Pancreas (tissue), 10 donors: ENCODE measurements around the gene CARF. TPM values are rescaled to one million over a fixed set of nuclear protein-coding genes. Genes with fewer than 3 reads are reported as not detected.

Experiments
- ATAC-seq, 4 donors: fragments of 200-7000 bp; cut with Tn5 transposase; one replicate each; pipeline versions ENCODE4 v1.8.0 to v1.9.1; 2020; ENCODE audit warnings: mild to moderate bottlenecking in 4 of 4, moderate library complexity in 4 of 4
- DNase-seq, 6 donors: peaks; one replicate each; pipeline ENCODE4 v3.0.0-alpha.2; 2020
- FAIRE-seq: peaks from 2 replicates; lab custom pipeline; 2012; peaks lifted over from hg19 to GRCh38; lab: Jason Lieb, UNC
- H3K27ac ChIP-seq, 4 donors: fragments of 200-600 bp; sonication (generic); 1 replicate in 3 of 4; 2 replicates in 1 of 4; pipeline versions ENCODE4 v1.5.0 to v1.8.0; 2020
- H3K27me3 ChIP-seq, 4 donors: fragments of 200-600 bp; one replicate each; pipeline ENCODE4 v1.8.0; 2021
- H3K36me3 ChIP-seq, 3 donors: fragments of 200-600 bp; sonication (generic) in 1 of 3; one replicate each; pipeline versions ENCODE4 v1.5.0 to v1.8.0; 2020 to 2021
- H3K4me1 ChIP-seq, 3 donors: fragments of 200-600 bp; one replicate each; pipeline ENCODE4 v1.8.0; 2021
- H3K4me3 ChIP-seq, 4 donors: fragments of 200-600 bp; sonication (generic) in 2 of 4; one replicate each; pipeline versions ENCODE4 v1.5.0 to v1.8.0; 2020 to 2021
- H3K9me3 ChIP-seq, 4 donors: fragments of 200-600 bp; one replicate each; pipeline ENCODE4 v1.8.0; 2021
- WGBS, 2 donors: extraction: QIAGEN DNeasy Blood & Tissue Kit; methylation state at CpG; one replicate each; pipeline ENCODE4 v1.1.7; 2013; 5-methylcytosine and 5-hydroxymethylcytosine counted together
- intact Hi-C, 3 donors: fragments of 100-400 bp; cut with DNase I; formaldehyde crosslinking; loops; one replicate each; pipeline versions ENCODE4 v1.11.1 to v1.14.2; 2022
- polyA plus RNA-seq, 2 donors: library from polyadenylated mRNA; stranded (reverse); fragments of 200-250 nt; gene quantifications; one replicate each; pipeline ENCODE4 v1.2.3, GENCODE V29; 2013
- total RNA-seq, 6 donors: library from RNA; stranded (reverse); fragmentation: NEBNext Ultra II Directional in 4 of 6; extraction: Animal tissue kit (Norgen Biotek cat#: 25700) in 4 of 6; gene quantifications; one replicate each; pipeline versions ENCODE4 v1.2.1 to v1.2.4, GENCODE V29; 2021 to 2023
- TF ChIP-seq, protein P1 (sequence below), 4 donors: fragments of 200-600 bp; sonication (generic) in 3 of 4; IDR thresholded peaks; one replicate each; pipeline versions ENCODE4 v1.5.0 to v1.8.0; 2021; ENCODE audit warnings: antibody characterized with exemption in 4 of 4
- donor health status: healthy with polysubstance abuse.
- donor health status: DM: no; HTN: no; CAD: no; lungs with moderate emphysema.
- donor health status: DM: no; HTN: no; CAD: no.
- donor health status: control.
- donor health status: control.
- donor health status: Bipolar disorder and iron deficiency.
- donor health status: DM: yes; HTN: yes; CAD: no.
- donor health status: DM: no; HTN: no; CAD: no.
- donor health status: DM: no; HTN: no; CAD: no.
- donor health status: DM: yes; HTN: yes; CAD: no.

Gene CARF
- total and polyA plus RNA-seq, 8 donors, result 1.3 to 5.7 (median 4.3) TPM

DNA sequence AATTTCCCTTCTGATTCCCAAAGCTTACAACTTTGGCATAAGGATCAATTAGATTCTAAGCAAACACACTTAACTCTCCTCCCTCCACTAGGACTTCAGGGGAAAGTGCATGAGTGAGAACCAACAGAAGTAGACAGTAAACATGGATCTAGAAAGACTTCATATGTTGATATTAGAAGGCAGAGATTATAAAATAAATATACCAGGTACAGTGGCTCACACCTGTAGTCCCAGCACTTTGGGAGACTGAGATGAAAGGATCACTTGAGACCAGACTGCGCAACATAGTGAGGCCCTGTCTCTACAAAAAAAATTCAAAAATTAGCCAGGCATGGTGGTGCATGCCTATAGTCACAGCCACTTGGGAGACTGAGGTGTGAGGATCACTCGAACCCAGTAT lies 118.5 kb downstream of the CARF start:
- Histone ChIP-seq H3K4me3 (no peak overlapping the region), H3K4me1 (peaks cover 0 to 6% (median 0%) of the 10 kb centered on the region in 3 donors), H3K27ac (no peak overlapping the region), H3K27me3 (no peaks in the 10 kb centered on the region), H3K9me3 (no peaks in the 10 kb centered on the region), H3K36me3 (no peaks in the 10 kb centered on the region)
- 89 to 95% methylated on average over 2 of the region's 2 CpGs for WGBS, 2 donors
- DNase-seq (no peak), ATAC-seq (no peak), FAIRE-seq (no peak)
- TF ChIP-seq, protein P1, sequence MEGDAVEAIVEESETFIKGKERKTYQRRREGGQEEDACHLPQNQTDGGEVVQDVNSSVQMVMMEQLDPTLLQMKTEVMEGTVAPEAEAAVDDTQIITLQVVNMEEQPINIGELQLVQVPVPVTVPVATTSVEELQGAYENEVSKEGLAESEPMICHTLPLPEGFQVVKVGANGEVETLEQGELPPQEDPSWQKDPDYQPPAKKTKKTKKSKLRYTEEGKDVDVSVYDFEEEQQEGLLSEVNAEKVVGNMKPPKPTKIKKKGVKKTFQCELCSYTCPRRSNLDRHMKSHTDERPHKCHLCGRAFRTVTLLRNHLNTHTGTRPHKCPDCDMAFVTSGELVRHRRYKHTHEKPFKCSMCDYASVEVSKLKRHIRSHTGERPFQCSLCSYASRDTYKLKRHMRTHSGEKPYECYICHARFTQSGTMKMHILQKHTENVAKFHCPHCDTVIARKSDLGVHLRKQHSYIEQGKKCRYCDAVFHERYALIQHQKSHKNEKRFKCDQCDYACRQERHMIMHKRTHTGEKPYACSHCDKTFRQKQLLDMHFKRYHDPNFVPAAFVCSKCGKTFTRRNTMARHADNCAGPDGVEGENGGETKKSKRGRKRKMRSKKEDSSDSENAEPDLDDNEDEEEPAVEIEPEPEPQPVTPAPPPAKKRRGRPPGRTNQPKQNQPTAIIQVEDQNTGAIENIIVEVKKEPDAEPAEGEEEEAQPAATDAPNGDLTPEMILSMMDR (IDR thresholded peaks at IDR 0.05), result no peak
- intact Hi-C loops, result no loop called here

DNA sequence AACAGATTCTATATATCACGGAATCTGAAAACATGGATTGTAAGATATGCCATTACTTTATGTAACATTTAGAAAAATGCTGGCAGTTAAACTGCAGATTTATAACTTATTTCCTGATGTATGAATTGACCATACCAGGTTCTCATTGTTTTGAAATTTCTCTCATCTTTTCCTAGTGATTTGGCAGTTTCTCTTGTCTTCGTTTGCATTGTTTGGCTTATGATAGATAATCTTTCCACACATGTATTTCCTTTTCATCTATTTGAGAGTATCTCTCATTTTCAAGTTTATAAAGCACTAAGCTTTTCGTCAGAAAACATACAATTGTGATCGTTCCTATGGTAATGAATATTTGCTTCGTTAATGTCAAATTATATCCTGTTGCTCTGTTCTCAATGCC lies 118.9 kb downstream of the CARF start:
- DNase-seq (no peak), FAIRE-seq (no peak), ATAC-seq (no peak)
- Histone ChIP-seq H3K4me1 (peaks cover 0 to 6% (median 0%) of the 10 kb centered on the region in 3 donors), H3K4me3 (no peak overlapping the region), H3K36me3 (no peaks in the 10 kb centered on the region), H3K9me3 (no peaks in the 10 kb centered on the region), H3K27me3 (no peaks in the 10 kb centered on the region), H3K27ac (no peak overlapping the region)
- intact Hi-C loops, result no loop called here
- 83 to 86% methylated on average over 5 of the region's 5 CpGs for WGBS, 2 donors
- TF ChIP-seq, protein P1 (IDR thresholded peaks at IDR 0.05), result no peak

DNA sequence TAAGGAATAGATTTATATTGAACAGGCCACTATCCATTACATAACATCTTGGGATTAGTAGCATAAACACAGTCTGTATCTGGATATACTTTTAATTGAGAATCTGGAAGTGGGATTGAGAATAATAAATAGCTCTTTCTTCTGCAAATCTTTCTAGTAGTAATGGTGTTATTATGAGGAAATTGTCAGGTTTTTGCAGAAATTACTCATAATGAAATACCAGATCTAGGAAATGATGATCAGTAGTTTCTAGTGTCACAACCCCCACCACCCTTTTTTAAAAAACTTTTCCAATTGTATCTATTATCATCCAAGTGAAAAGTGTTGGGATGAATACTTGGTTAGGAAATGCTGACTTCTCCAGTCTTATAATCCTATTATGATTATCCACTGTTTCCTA lies 121.3 kb downstream of the CARF start:
- Histone ChIP-seq H3K4me3 (no peak overlapping the region), H3K36me3 (no peaks in the 10 kb centered on the region), H3K27ac (no peak overlapping the region), H3K9me3 (no peaks in the 10 kb centered on the region), H3K27me3 (no peaks in the 10 kb centered on the region), H3K4me1 (peaks cover 0 to 6% (median 0%) of the 10 kb centered on the region in 3 donors)
- ATAC-seq (no peak), DNase-seq (no peak), FAIRE-seq (no peak)
- intact Hi-C loops, result no loop called here
- TF ChIP-seq, protein P1 (IDR thresholded peaks at IDR 0.05), result no peak

DNA sequence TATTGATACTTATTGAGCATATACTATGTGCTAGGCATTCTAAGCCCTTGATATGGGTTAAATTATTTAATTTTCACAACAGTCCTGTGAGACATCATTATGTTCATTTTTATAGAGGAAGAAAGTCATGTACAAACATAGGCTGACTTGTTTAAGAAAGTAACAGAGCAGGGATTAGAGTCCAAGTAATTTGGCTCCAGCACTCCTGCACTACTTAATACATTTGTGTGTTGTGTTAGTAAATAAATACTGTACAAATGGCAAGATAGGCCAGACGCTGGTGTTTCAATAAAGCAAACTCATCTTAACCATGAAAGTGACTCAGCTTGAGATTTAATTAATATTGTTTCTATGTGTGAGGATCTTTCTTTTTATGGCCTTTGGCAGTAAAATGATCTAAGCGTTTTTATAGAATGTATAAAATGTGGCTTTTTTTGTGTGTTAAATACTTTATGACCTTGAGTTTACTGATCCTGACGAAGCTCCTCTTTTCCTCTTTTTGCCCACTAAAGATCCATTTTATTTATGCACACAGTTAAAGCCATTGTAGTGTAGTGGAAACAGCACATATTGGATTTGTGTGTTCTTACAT lies 123.9 kb downstream of the CARF start:
- H3K27ac ChIP-seq, result no peak overlapping the region
- H3K27me3 ChIP-seq, result no peaks in the 10 kb centered on the region
- WGBS, 2 donors, result 39 to 47% methylated on average over 3 of the region's 3 CpGs
- ATAC-seq (no peak), FAIRE-seq (no peak), DNase-seq (no peak)
- intact Hi-C loops, result no loop called here
- H3K36me3 ChIP-seq, result no peaks in the 10 kb centered on the region
- H3K4me1 ChIP-seq, result peaks cover 0 to under 1% (median 0%) of the 10 kb centered on the region in 3 donors
- TF ChIP-seq, protein P1 (IDR thresholded peaks at IDR 0.05), result no peak
- no peaks in the 10 kb centered on the region for H3K9me3 ChIP-seq
- no peak overlapping the region for H3K4me3 ChIP-seq

Other genes with a start within 250 kb of the CARF start
- 1 to 10 TPM; 2.7 to 4.6 (median 3.4) TPM for gene ICA1L, start 40.5 kb upstream of the CARF start, total RNA-seq
- gene ICA1L, start 40.5 kb upstream of the CARF start, polyA plus RNA-seq, result 1 to 10 TPM; 3.5 to 8.1 TPM
- gene WDR12, start 602 bp upstream of the CARF start, total RNA-seq, result 10 to 100 TPM in 4 of 6 donors, 1 to 10 TPM in 2; 5.4 to 17.5 (median 14.9) TPM
- 10 to 100 TPM; 10.7 to 15.0 TPM for gene WDR12, start 602 bp upstream of the CARF start, polyA plus RNA-seq
- 10 to 100 TPM; 11.4 to 27.2 (median 16.4) TPM for gene NBEAL1, start 102.6 kb downstream of the CARF start, total RNA-seq
- gene NBEAL1, start 102.6 kb downstream of the CARF start, polyA plus RNA-seq, result 1 to 10 TPM; 4.0 to 5.1 TPM